ENCODE measurements around the gene RPRD1B.

DNA sequence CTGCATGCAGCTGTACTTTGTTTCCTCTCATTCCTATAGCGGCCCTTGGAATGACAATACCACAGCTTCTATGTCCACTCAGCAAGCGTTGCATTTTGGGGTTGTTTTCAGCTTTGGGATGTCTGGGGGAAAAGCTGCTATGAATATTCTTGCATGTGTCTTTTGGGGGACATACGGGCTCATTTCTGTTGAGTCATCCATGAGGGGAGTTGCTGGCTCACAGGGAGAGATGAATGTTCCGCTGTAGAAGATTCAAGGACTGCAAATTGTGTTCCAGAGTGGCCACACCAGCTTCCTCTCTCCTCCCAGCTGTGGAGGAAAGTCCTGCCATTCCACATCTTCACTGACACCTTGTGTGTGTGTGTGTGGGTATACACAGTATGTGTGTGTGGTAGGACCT lies 88.2 kb downstream of the RPRD1B start:
- TF ChIP-seq, protein P1, sequence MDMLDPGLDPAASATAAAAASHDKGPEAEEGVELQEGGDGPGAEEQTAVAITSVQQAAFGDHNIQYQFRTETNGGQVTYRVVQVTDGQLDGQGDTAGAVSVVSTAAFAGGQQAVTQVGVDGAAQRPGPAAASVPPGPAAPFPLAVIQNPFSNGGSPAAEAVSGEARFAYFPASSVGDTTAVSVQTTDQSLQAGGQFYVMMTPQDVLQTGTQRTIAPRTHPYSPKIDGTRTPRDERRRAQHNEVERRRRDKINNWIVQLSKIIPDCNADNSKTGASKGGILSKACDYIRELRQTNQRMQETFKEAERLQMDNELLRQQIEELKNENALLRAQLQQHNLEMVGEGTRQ (IDR thresholded peaks at IDR 0.05; ENCODE audit: borderline replicate concordance, low read depth, low read length): no peak
- TF ChIP-seq POLR2AphosphoS5 (IDR thresholded peaks at IDR 0.05; ENCODE audit: low read depth, low read length): no peak
